HG02973 (cell line): Measurements from ENCODE around the gene BCAS1.

Experiments used
- ATAC-seq: cut with Tn5 transposase; IDR thresholded peaks from one replicate; pipeline ENCODE4 v1.9.1; 2021; ENCODE audit warnings: moderate library complexity; ENCODE audit not compliant: unreplicated experiment

The BCAS1 gene

DNA sequence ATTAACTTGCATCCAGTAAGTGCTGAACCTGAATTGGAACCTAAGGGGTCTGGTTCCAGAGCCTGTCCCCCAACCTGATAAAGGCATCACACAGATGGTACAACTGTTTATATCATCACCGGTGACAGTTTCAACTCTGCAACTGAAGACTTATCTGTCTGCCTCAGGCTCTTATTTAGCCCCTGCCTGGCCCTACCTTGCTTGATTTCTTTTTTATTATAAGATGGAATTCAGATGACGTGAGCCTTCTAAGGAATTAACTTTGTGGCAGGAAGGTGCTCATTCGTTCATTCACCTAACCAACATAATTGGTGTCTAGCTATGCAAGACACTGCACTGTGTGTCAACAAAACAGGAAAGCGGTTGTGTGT lies 175.0 kb downstream of the BCAS1 start:
- no peak for ATAC-seq

DNA sequence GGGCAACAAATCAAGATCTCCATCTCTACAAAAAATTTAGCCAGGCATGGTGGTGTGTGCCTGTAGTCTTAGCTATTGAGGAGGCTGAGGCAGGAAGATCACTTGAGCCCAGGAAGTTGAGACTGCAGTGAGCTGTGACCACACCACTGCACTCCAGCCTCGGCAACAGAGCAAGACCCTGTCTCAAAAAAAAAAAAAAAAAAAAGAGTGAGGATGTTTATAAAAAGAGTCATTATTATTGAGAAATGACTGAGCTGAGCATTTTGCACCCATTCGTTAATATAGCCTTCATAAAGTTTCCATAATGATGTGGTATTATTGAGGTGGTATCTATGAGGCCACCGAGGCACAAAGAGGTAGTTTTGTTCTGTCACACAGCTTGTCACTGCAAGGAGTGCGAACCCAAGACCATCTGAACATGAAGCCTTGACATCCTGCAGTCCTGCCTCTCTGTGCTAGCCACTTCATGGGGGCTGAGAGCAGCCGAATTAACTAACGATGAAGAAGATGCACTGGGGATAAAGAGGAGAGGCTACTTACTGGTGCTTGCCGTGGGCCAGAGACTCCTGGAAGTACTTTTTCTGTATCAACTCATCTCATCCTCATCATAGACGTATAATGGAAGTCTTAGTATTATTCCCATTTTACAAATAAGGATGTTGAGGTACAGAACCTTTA lies 175.5 kb downstream of the BCAS1 start:
- no peak for ATAC-seq
